A549 (cell line): ENCODE results near the gene ASB2. TPM values are rescaled to one million over a fixed set of nuclear protein-coding genes. Genes with fewer than 3 reads are reported as not detected.

Experiments used
- ATAC-seq, 2 experiments: fragments of 200-7000 bp in 1 of 2; fragments of >200 bp in 1 of 2; cut with Nextera tagmentation in 1 of 2; cut with Tn5 transposase in 1 of 2; 3 replicates each; pipeline versions ENCODE4 v1.8.0 to v1.9.1; 2018 to 2020; ENCODE audit warnings: mild to moderate bottlenecking in 1 of 2, moderate library complexity in 1 of 2
- CTCF ChIA-PET: fragments of 300-600 bp; sonication (Branson Sonifier 250); formaldehyde crosslinking; extraction: SDS; loops from one replicate; lab custom pipeline; 2021; ENCODE audit warnings: antibody characterized with exemption, inconsistent platforms; lab: Yijun Ruan, JAX
- POLR2A ChIA-PET: fragments of 350-600 bp; formaldehyde crosslinking; extraction: SDS; loops from one replicate; lab custom pipeline; 2021; ENCODE audit warnings: antibody characterized with exemption, inconsistent platforms; lab: Yijun Ruan, JAX
- DNase-seq, 2 experiments: peaks; one replicate each; pipeline versions ENCODE4 v3.0.0 to v3.0.0-alpha.2; 2011 to 2016; ENCODE audit warnings: low read depth in 1 of 2, low spot score in 1 of 2
- FAIRE-seq: peaks from 2 replicates; lab custom pipeline; 2011; peaks lifted over from hg19 to GRCh38; lab: Jason Lieb, UNC
- H3K27ac ChIP-seq, 2 experiments: fragments of >200 bp; sonication (Bioruptor Twin); formaldehyde crosslinking; 3 replicates each; pipeline ENCODE4 v1.5.1; 2016 to 2017
- H3K4me1 ChIP-seq: fragments of >200 bp; sonication (Bioruptor Twin); formaldehyde crosslinking; 3 replicates; pipeline ENCODE4 v1.6.1; 2016
- H3K4me2 ChIP-seq: fragments of >200 bp; sonication (Bioruptor Twin); formaldehyde crosslinking; 3 replicates; pipeline ENCODE4 v1.6.1; 2016
- H3K4me3 ChIP-seq: fragments of >200 bp; sonication (Bioruptor Twin); formaldehyde crosslinking; 3 replicates; pipeline ENCODE4 v1.5.1; 2016
- H3K9me3 ChIP-seq: fragments of >200 bp; sonication (Bioruptor Twin); formaldehyde crosslinking; 3 replicates; pipeline ENCODE4 v1.6.1; 2016
- CHD2 ChIP-seq: fragments of 150-350 bp; IDR thresholded peaks from 2 replicates; pipeline ENCODE4 v1.6.1; 2014; ENCODE audit warnings: low read length; ENCODE audit not compliant: partially characterized antibody
- EP300 ChIP-seq, 2 experiments: fragments of >200 bp; sonication (Bioruptor Twin); formaldehyde crosslinking; IDR thresholded peaks; 2 replicates in 1 of 2; 3 replicates in 1 of 2; pipeline ENCODE4 v1.6.1; 2016 to 2017
- HDAC2 ChIP-seq: fragments of 200-600 bp; sonication (generic); IDR thresholded peaks from 2 replicates; pipeline ENCODE4 v1.6.1; 2016
- HEYL ChIP-seq: fragments of 250-450 bp; sonication (Bioruptor Pico); IDR thresholded peaks from 2 replicates; pipeline ENCODE4 v1.8.0; 2021; ENCODE audit warnings: mild to moderate bottlenecking, moderate library complexity
- HOXB5 ChIP-seq: fragments of 250-450 bp; sonication (Bioruptor Pico); IDR thresholded peaks from 2 replicates; pipeline ENCODE4 v1.5.0; 2020; ENCODE audit warnings: mild to moderate bottlenecking, moderate library complexity
- KDM5A ChIP-seq: fragments of 200-600 bp; sonication (generic); IDR thresholded peaks from 2 replicates; pipeline ENCODE4 v1.6.1; 2016; ENCODE audit warnings: antibody characterized with exemption, mild to moderate bottlenecking
- RAD21 ChIP-seq, 2 experiments: fragments of >200 bp in 1 of 2; sonication (Bioruptor Twin) in 1 of 2; formaldehyde crosslinking in 1 of 2; IDR thresholded peaks in 1 of 2; conservative IDR thresholded peaks in 1 of 2; 2 replicates in 1 of 2; 3 replicates in 1 of 2; pipeline ENCODE4 v1.6.1; 2012 to 2018; ENCODE audit warnings: inconsistent platforms in 1 of 2
- RARB ChIP-seq: fragments of 250-450 bp; sonication (Bioruptor Pico); IDR thresholded peaks from 2 replicates; pipeline ENCODE4 v1.8.0; 2021; ENCODE audit warnings: mild to moderate bottlenecking, moderate library complexity
- RNF2 ChIP-seq: fragments of 200-600 bp; sonication (generic); IDR thresholded peaks from 2 replicates; pipeline ENCODE4 v1.6.1; 2016; ENCODE audit warnings: low read depth, mild to moderate bottlenecking, antibody characterized with exemption, moderate library complexity, borderline replicate concordance
- SREBF2 ChIP-seq: fragments of 450-650 bp; IDR thresholded peaks from 2 replicates; pipeline ENCODE4 v1.6.1; 2014; ENCODE audit warnings: mild to moderate bottlenecking, moderate library complexity
- WGBS: methylation state at CpG from one replicate; pipeline ENCODE4 v1.1.6; 2017; ENCODE audit errors: missing lambda C conversion rate; 5-methylcytosine and 5-hydroxymethylcytosine counted together
- polyA plus RNA-seq, 4 experiments: library from polyadenylated mRNA; depleted of rRNA in 3 of 4; stranded (reverse); fragments of >200 nt; fragmentation: RNase III in 1 of 4; extraction: RNeasy Plus Mini Kit Qiagen cat#74134 plus additional on column Dnase treatment in 1 of 4; gene quantifications; 2 replicates in 3 of 4; 3 replicates in 1 of 4; pipeline ENCODE4 v1.2.3, GENCODE V29; 2011 to 2017
- TF ChIP-seq, protein P1 (sequence below): fragments of 150-350 bp; IDR thresholded peaks from 2 replicates; pipeline ENCODE4 v1.6.1; 2014; ENCODE audit warnings: low read depth, mild to moderate bottlenecking, low read length
- TF ChIP-seq, protein P2 (sequence below): fragments of 450-650 bp; IDR thresholded peaks from 2 replicates; pipeline ENCODE4 v1.6.1; 2014; ENCODE audit warnings: antibody characterized with exemption
- TF ChIP-seq, protein P3 (sequence below): fragments of >200 bp; sonication (Bioruptor Twin); formaldehyde crosslinking; IDR thresholded peaks from 3 replicates; pipeline ENCODE4 v1.5.1; 2016

Gene ASB2
- polyA plus RNA-seq, 2 of the 4 experiments (the other 2 are of a cell fraction): 0.03 to 0.10 TPM

DNA sequence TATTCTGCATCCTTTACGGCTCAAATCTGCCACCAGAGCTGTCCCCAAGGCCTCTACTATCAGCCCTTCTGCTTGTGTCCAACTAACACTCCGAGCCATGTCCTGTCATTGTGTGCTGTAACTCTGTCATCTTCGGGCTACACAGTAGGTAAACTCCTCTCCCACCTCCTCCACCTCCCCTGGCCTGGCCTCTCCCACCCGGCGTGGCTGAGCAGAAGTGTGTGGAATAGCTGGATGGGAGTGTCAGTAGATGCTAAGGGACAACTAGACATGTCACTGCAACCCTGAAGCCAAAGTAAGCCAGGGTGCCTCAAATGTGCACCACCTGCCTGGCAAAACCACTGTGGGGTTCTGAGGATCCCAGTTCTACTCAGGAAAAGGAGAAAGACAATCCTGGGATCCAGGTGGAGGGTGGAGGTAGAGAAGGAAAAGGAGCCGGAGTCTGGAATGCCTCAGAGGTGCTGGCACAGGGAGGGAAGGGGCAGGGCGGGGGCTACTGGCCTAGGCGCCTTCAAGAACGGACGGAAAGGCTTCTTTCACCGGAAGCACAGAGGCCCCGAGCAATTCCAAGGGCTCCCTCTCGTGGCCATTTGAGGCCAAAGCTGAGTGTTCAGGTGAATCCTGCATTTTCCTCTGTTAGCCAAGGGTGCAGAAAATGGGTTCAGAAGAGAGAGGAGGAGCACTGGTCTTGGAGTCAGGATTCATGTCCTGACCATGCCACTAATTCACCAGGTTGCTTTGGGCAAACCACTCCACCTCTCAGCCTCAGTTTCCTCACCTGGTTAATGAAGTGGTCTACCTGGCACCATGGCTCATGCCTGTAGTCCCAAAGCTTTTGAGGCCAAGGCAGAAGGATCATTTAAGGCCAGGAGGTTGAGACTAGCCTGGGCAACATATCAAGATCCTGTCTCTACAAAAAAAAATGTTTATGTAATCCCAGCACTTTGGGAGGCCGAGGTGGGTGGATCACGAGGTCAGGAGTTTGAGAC lies 69.7 kb downstream of the ASB2 start:
- TF ChIP-seq, protein P1, sequence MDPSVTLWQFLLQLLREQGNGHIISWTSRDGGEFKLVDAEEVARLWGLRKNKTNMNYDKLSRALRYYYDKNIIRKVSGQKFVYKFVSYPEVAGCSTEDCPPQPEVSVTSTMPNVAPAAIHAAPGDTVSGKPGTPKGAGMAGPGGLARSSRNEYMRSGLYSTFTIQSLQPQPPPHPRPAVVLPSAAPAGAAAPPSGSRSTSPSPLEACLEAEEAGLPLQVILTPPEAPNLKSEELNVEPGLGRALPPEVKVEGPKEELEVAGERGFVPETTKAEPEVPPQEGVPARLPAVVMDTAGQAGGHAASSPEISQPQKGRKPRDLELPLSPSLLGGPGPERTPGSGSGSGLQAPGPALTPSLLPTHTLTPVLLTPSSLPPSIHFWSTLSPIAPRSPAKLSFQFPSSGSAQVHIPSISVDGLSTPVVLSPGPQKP: no peak
- TF ChIP-seq RAD21 (conservative IDR thresholded peaks at IDR 0.05 in 1 of 2, IDR thresholded peaks at IDR 0.05 in 1 of 2): peak in 1 of 2 experiments; percentile 64; a peak in 3 of 5 replicates
- TF ChIP-seq CHD2: no peak
- TF ChIP-seq SREBF2: no peak
- TF ChIP-seq, protein P2, sequence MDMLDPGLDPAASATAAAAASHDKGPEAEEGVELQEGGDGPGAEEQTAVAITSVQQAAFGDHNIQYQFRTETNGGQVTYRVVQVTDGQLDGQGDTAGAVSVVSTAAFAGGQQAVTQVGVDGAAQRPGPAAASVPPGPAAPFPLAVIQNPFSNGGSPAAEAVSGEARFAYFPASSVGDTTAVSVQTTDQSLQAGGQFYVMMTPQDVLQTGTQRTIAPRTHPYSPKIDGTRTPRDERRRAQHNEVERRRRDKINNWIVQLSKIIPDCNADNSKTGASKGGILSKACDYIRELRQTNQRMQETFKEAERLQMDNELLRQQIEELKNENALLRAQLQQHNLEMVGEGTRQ: no peak
- no peak for TF ChIP-seq HDAC2
- TF ChIP-seq HOXB5 (CRISPR knock-in tag): no peak
- TF ChIP-seq KDM5A: no peak
- TF ChIP-seq HEYL: no peak
- TF ChIP-seq, protein P3, sequence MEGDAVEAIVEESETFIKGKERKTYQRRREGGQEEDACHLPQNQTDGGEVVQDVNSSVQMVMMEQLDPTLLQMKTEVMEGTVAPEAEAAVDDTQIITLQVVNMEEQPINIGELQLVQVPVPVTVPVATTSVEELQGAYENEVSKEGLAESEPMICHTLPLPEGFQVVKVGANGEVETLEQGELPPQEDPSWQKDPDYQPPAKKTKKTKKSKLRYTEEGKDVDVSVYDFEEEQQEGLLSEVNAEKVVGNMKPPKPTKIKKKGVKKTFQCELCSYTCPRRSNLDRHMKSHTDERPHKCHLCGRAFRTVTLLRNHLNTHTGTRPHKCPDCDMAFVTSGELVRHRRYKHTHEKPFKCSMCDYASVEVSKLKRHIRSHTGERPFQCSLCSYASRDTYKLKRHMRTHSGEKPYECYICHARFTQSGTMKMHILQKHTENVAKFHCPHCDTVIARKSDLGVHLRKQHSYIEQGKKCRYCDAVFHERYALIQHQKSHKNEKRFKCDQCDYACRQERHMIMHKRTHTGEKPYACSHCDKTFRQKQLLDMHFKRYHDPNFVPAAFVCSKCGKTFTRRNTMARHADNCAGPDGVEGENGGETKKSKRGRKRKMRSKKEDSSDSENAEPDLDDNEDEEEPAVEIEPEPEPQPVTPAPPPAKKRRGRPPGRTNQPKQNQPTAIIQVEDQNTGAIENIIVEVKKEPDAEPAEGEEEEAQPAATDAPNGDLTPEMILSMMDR: peak; percentile 28; the same call in 2 of the 3 replicates
- no peak for TF ChIP-seq RNF2
- no peak for TF ChIP-seq RARB (CRISPR knock-in tag)
- ChIA-PET POLR2A (no interaction called here), CTCF (interaction anchor here (1.1 to 3.0 kb wide), 6 partner anchors 8 to 251 kb away, joined by 3 to 12 read pairs (median 4); no protein-coding TSS in a partner anchor)
- FAIRE-seq (no peak), ATAC-seq (peak in 1 of 2 experiments; percentile 83; a peak in 3 of 6 replicates), DNase-seq (peak; percentile 36 to 56)
- H3K4me1 ChIP-seq: no peaks in the 10 kb centered on the region
- 29% methylated on average over 15 of the region's 15 CpGs for WGBS
- H3K27ac ChIP-seq: no peak overlapping the region
- no peak overlapping the region for H3K4me2 ChIP-seq
- no peaks in the 10 kb centered on the region for H3K9me3 ChIP-seq
- no peak overlapping the region for H3K4me3 ChIP-seq

DNA sequence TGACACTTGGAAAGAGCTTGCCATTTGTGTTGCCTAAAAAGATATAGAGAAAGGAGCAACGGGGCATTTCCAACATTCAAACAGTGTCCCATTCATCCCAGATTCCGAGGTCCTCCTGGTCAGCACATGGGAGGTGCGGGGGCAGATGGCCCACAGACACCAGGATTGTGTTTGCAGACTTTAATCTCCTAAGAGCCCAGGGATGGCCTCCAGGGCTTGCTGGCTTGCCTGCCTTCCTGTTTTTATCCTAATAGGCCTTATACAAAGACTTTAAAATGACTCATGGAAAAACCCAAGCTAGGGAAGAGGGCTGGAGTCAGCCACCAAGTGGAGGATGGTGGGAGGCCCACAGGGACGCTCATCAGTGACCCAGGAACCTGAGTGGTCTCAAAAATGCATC lies 70.7 kb downstream of the ASB2 start:
- CTCF ChIA-PET: interaction anchor here (1.5 to 3.0 kb wide), 4 partner anchors 10 to 250 kb away, joined by 4 to 12 read pairs (median 6); no protein-coding TSS in a partner anchor
- FAIRE-seq: no peak
- POLR2A ChIA-PET: no interaction called here
- WGBS: 30% methylated on average over 4 of the region's 4 CpGs
- no peak overlapping the region for H3K27ac ChIP-seq
- H3K4me3 ChIP-seq: no peak overlapping the region
- no peak overlapping the region for H3K4me2 ChIP-seq
- DNase-seq: no peak
- no peaks in the 10 kb centered on the region for H3K4me1 ChIP-seq
- no peak for ATAC-seq
- H3K9me3 ChIP-seq: no peaks in the 10 kb centered on the region
- TF ChIP-seq HDAC2: no peak
- TF ChIP-seq, protein P1: no peak
- TF ChIP-seq EP300 (IDR thresholded peaks at IDR 0.05): no peak
